Inflammatory macrophage treated with lipopolysaccharide for 1 hour (primary cell): Measurements from ENCODE around the gene EPHA2.
A peak's percentile ranks its signal among the peaks of the same experiment; 100 is the strongest.
"Not testable (repeated sequence)": the region's sequence is repeated elsewhere in the genome, so short reads cannot be mapped to it uniquely, and the experiment has no call there.

Experiments
- DNase-seq, 2 donors: peaks; one replicate each; pipeline ENCODE4 v3.0.0-alpha.2; 2020 to 2022

The EPHA2 gene

DNA sequence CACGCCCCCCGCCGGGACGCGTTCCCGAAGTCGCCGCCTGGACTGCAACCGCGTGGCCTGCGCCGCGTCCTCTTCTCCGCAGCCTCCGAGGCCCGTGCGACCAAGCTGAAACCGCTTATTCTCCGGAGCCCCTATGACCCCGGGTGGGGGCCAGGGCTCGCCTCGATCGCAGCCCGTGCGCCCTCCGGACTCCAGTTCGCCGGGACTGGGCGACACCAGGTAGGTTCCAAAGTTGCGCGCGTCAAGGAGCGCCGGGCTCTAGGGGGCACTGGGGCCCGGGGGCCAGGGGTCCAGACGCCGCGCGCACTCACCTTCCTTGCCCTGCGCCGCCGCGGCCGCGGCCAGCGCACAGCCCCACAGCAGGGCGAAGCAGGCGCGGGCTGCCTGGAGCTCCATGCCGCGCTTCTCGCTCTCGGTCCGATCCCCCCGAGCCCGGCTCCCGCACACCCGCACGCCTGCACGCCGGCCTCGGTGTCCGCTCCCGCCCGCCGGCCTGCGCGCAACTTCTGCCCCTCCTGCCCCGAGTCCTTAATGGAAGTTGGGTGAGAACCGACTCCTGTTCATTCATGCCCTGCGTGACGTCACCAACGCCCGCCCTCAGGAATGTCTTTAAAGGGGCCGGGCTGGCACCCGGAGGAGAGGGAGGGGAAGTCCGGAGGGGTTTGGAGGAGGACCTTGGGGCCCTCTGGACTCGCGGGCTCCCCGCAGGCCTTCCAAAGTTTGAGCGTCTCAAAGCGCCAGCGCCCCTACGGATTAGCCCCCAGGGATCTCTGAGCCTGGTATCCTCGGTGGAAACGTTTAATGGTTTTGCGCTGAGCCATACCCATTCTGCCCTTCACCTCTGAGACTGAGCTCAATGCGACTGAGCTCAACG is at the start of gene EPHA2:
Gene EPHA2 (minus strand): TSS at position 533 of the 874 bp plus-strand sequence. CDS start 137 bp downstream, at position 396.
- peak in 1 of 2 donors; percentile 44 for DNase-seq

- no peak for DNase-seq
These were observed 49.4 kb upstream of the EPHA2 start for GRCh38 chr1:16205334-16205671.

DNA sequence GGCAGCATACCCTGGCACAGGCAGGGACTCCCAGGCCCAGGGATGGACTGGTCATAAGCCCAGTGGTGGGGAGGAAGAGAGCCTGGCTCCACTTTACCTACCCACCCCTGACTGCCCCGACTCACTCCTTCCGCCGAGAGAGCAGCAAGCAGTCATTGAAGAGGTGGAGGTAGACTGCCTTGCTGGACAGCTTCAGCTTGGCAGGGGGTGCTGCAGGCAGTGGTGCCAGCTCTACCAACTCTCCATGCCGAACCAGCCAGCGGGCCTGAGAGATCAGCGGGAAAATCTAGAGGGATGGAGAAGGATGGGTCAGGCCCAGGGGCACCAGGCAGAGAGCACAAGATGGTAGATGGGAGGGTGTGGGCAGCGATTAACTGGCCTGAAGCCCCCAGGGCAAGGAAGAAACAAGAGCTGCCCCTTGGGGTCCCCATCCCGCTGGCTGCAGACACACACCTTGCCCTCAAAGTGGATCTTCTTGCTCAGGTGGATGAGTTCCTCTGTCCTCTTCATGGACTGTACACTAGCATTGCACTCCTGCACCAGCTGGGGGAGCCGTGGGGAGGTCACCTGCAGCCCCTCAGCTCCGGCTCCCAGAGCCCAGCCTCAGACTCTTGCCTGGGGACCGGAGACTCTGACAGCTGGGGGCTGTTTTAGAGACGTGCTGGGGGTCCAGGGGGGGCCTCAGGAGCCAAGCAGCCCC is 48.9 kb upstream of the EPHA2 start:
- no peak for DNase-seq

- DNase-seq, result no peak
These were observed 48.3 kb upstream of the EPHA2 start for GRCh38 chr1:16204216-16204615.

- DNase-seq, result no peak
These were observed 47.7 kb upstream of the EPHA2 start for GRCh38 chr1:16203550-16203949.

DNA sequence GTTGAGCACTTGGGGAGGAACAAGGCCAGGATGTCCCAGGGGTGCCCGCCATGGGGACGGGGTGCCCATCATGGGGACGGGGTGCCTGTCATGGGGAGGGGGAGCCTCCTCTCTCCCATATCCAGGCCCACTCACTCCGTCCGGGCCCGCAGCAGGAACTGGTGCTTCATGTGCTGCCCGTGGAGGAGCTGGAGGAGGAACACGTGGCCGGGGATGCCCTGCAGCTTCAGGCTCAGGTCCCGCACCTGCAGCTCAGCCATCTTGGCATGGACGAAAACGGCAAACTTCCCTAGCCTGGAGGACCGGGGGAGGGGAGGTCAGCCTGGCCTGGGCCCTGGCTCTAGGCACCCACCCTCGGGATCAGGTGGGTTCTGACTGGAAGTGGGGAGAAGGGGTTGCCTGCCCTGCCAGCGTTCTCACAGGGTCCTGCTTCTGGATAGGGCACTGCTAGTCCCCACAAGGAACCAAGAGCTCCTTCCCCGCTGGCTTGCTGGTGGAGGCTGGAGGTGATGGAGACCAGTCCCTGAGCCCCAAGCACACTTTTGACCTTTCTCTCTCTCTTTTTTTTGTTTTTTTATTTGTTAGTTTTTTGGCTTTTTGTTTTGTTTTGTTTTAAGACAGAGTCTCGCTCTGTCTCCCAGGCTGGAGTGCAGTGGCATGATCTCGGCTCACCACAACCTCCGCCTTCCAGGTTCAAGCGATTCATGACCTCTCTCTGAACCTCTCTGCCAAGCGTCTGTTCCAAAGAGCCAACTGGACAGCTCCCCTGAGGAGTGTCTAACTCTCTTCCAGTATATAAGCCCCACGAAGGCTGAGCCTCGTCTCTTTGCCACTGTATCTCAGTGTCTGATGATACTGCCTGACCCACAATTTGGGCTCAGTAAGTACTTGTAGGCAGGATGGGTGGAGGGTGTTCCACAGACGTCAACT is 46.7 kb upstream of the EPHA2 start:
- no peak for DNase-seq

GRCh38 chr1:16199700-16200099 is 43.8 kb upstream of the EPHA2 start:
- no peak for DNase-seq

DNA sequence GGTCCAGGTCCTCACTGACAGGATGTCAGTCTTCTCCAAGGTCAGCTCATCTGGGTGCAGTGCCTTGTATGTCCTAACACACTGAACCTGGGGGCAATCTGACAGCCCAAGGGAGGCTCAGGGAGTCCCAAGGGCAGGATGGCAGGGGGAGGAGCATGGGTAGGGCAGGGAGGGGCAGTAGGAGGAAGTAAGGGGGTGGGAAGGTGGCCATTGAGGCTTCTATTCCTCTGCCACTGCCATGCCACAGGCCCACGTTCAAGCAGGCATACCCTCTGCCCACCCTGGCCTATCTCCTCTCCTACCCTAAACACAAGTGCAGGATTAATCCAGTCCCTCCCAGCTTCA is 43.3 kb upstream of the EPHA2 start:
- no peak for DNase-seq

- DNase-seq, result no peak
These were observed 42.7 kb upstream of the EPHA2 start for GRCh38 chr1:16198444-16199156.

DNA sequence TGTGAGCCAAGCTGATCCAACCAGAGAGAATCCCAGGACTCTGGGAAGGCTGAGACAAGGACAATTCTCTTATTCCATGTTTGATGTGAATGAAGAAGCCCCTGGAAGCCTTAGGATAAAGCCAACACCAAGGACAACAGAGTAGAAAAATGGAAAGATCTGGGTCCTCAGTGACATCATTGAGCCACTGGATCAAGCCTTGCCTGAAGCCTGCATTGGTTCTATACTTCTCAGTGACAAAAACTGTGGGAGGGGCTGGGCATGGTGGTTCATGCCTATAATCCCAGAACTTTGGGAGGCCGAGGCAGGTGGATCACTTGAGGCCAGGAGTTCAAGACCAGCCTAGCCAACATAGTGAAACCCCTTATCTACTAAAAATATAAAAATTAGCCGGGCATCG is 41.0 kb upstream of the EPHA2 start:
- DNase-seq, result no peak

GRCh38 chr1:16196139-16196538 is 40.3 kb upstream of the EPHA2 start:
- DNase-seq, result not testable (repeated sequence)

DNA sequence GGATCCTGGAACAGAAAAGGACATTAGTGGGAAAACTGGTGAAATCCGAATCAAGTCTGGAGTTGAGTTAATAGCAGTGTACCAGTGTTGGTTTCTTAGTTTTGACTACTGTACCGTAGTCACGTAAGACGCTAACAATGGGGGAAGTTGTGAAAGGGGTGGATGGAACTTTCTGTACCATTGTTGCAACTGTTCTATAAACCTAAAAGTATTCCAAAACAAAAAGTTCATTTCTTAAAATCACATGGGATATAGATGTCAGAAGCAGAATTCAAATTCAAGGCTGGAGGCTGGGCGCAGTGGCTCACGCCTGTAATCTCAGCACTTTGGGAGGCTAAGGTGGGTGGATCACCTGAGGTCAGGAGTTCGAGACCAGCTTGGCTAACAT is 39.6 kb upstream of the EPHA2 start:
- DNase-seq, result no peak

DNA sequence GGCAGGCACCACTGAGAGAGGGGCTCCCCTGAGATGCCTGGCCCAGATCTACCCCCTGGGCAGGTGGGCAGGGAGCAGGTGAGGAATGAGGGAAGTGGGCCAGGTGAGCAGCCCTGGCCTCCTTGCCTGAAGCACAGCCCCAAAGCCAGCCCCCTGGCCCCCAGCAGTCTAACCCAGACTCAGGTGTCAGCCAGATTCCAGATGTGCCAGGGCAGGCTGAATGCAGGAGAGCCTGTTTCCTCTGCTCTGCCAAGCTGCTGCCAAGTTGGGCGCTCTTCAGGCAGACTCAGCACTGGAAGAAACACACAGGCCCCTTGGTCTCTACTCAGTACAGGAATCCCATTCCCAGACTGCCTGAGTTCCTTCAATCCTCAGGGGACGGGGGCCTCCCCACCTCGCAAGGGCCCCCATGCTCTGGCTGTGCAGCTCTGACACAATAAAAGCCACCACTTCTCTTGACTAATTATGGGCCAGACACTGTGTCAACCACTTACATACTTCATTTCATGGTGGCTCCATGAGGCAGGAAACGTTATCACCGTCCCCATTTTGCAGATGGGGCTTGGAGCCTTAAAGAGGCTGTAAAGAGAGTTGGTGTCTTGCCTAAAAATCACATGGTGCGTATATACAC is 36.2 kb upstream of the EPHA2 start:
- DNase-seq, result no peak

DNA sequence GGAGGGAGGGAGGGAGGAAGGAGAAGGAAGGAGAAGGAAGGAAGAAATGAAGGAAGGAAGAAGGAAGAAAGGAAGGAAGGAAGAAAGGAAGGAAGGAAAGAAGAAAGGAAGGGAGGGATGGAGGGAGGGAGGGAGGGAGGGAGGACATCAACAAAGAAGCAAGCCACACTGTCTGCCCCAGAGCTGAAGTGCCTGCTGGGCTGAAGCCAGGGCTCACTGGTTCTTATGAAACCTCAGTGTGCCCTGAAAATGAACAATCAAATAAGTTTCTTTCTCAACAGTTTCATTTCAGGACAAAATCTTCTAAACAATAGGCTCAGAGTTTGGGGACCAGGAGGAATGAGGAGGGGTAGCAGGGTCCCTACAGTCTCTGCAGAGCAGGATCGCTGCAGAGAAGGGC is 35.4 kb upstream of the EPHA2 start:
- DNase-seq, result no peak

GRCh38 chr1:16189921-16190621 is 34.2 kb upstream of the EPHA2 start:
- no peak for DNase-seq

DNA sequence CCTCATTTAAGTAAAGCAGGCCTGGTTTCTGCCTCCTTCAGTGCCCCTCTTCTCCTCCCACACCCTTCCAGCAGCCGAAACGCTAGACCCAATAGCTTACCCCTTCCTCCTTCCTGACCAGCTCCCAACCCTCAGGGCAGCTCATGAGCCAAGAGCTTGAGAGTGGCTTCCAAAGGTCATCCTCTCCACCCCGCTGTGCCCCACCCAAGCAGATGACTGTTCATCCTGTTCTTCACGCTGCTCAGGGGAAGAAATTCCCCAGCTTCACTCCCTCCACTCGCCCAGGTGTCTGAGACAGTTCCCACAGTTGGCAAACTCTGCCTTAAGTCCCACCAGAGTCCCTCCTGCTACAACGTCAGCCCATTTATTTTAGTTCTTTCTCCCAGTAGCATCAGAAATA is 33.1 kb upstream of the EPHA2 start:
- DNase-seq, result no peak

- DNase-seq, result peak; percentile 32 to 78
These were observed 32.0 kb upstream of the EPHA2 start for GRCh38 chr1:16187748-16188401.

DNA sequence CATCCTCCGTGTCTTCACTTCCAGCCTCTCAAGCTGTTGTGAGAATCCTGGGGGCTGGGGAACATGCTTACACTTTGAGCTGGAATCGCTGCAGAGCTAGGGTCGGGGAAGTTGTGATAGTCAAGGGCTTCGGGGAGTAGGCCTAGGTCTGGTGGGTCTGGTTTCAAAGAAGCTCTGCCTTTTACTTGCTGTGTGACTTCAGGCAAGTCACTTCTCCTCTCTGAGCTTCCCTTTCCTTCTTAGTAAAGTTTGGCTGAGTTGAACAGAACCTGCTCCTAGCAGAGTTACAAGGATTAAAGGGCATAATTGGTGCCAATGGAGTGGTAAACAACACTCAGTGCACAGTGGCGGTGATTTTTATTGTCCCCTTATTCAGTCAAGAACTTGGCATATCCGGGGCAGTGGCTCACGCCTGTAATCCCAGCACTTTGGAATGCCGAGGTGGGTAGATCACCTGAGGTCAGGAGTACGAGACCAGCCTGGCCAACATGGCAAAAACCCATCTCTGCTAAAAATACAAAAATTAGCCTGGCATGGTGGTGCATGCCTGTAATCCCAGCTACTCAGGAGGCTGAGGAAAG is 30.9 kb upstream of the EPHA2 start:
- no peak for DNase-seq

GRCh38 chr1:16184557-16185303 is 28.9 kb upstream of the EPHA2 start:
- no peak for DNase-seq
